ENCODE measurements around the gene GPR132.
A peak's percentile ranks its signal among the peaks of the same experiment; 100 is the strongest.
"Not testable (repeated sequence)": the region's sequence is repeated elsewhere in the genome, so short reads cannot be mapped to it uniquely, and the experiment has no call there.

GPR132 gene, protein sequence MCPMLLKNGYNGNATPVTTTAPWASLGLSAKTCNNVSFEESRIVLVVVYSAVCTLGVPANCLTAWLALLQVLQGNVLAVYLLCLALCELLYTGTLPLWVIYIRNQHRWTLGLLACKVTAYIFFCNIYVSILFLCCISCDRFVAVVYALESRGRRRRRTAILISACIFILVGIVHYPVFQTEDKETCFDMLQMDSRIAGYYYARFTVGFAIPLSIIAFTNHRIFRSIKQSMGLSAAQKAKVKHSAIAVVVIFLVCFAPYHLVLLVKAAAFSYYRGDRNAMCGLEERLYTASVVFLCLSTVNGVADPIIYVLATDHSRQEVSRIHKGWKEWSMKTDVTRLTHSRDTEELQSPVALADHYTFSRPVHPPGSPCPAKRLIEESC

DNA sequence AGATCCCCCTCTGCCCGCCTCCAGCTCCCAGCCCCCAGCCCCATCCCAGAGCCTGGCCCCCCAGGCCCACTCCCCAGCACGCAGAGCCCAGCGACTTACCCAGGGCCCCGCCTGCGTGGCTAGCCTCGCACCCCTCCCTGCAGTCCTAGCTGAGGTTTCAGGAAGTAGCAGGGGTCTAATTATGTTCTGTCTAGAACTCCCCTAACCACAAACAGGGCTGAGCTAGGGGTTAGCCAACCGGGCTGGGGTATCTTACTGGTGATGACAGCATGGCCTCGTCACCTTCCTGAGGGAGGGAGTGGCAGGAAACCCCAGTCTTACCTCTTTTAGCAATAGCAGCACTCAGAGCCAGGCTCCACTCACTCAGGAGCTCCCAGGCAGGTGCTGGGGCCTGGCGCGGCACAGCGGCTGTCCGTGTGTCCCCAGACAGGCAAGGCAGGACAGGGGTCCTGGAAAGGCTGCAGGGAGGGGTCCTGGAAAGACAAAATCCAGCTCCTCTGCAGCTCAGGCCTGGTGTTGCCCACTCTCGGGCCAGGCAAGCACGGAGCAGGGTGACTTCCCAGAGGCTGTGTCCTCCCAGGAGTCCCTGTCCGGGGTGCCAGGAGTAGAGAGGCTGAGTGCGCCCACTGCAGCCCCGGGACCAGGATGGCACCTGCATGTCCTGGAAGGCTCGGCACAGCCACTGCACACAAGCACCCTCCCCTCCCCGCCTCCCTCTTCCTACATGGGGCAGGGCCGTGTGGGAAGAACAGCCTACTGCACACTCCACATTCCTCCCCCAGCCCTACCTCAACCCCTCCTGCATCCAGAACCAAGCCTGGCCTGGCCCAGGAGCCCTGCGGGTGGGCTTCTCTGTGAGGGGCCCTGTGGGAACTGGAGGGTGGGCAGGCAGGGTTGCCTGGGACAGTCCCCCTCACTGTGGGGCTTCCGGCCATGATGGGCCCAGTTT, at the start of gene GPR132:
Gene GPR132, minus strand, starts transcription at position 151 of the 949 bp plus-strand sequence. CDS start 10,010 bp downstream, outside the sequence.
- peak; percentile 75 for DNase-seq

DNA sequence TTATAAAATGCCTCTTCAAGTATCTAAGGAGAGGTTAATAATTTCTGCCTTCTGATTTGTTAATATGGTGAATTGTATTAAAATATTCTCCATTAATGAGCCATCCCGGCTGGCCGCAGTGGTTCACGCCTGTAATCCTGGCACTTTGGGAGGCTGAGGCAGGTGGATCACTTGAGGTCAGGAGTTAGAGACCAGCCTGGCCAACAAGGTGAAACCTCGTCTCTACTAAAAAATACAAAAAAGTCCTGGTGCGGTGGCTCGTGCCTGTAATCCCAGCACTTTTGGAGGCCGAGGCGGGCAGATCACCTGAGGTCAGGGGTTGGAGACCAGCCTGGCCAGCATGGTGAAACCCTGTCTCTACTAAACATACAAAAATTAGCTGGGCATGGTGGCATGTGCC, 44.0 kb upstream of the GPR132 start:
- not testable (repeated sequence) for DNase-seq

DNA sequence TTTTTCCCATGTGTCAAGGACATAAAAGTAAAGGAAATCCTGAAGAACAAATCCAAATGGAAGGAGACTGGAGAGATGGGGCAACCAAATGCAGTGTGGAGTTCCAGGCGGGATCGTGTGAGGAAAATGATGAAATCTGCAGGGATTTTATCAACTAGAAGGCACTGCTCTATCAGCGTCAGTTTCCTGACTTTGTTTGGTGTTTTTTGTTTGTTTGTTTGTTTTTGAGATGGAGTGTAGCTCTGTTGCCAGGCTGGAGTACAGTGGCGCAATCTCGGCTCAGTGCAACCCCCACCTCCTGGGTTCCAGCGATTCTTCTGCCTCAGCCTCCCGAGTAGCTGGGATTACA, 43.3 kb upstream of the GPR132 start:
- DNase-seq: no peak

DNA sequence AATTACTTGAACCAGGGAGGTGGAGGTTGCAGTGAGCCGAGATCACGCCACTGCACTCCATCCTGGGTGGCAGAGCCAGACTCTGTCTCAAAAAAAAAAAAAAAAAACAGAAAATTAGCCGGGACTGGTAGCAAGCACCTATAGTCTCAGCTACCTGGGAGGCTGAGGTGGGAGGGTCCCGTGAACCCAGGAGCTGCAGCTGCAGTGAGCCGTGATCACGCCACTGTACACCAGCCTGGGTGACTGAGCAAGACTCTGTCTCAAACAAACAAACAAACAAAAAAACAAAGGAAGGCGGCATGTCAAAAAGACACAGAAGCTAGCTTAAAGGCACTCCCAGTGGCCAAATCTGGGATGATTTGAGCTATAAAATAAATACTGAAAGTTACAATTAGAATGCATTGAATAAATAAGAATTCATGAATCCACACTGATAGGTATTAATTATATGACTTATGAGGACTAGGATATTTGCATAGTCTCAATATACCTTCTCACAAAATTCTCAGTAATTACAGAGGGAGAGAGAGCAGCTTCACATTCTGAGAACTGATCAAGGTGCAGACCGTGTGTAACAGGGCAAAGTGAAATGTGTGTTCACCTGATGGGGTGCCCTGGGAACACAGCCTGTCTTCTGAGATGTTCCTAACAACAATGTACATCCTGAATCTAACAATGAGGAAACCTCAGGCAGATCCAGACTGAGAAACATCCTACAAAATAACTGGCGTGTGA, 42.7 kb upstream of the GPR132 start:
- no peak for DNase-seq

DNA sequence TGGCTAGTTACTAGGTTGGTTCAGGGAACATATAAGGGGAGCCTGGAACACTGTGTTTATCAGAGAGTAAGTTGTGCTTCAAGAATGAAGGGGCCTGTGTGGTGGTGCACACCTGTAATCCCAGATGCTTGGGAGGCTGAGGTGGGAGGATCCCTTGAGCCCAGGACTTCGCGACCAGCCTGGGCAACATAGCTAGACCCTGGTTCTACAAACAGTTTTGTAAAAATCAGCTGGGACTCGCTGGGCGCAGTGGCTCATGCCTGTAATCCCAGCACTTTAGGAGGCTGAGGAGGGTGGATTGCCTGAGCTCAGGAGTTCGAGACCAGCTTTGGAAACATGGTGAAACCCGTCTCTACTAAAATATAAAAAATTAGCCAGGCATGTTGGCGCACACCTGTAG, 42.1 kb upstream of the GPR132 start:
- DNase-seq: no peak

DNA sequence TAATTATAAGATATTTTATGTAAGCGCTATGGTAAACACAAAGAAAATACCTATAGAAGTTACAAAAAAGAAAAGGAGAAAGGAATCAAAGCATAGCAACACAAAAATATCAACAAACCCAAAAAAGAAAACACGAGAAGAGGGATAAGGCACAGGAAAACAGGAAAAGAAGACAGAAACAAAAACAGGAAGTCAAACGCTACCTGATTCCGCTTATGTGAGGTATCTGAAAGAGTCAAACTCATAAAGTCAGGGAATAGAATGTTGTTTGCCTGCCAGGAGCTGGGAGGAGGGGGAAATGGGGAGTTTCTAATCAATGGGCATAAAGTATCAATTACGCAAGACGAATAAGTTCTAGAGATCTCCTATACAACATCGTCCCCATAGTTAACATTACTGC, 39.9 kb upstream of the GPR132 start:
- no peak for DNase-seq

DNA sequence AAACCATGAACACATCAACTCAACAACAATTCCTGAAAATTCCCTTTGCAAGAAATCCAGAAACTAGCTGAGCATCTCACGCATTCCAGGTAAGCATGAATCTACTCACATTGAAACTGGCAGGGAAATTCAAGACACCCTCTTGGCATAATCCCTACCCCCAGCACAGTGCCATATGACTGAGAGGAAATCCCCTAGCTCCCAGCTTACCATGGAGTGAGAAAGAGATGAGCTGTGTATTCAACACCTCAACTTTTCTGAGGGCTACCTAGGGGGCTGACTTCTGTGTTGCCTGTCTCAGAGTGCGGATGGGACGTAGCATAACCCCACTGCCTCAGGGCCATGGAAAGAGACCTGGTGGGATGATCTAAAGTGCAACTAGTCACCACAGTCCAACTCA, 37.7 kb upstream of the GPR132 start:
- no peak for DNase-seq

DNA sequence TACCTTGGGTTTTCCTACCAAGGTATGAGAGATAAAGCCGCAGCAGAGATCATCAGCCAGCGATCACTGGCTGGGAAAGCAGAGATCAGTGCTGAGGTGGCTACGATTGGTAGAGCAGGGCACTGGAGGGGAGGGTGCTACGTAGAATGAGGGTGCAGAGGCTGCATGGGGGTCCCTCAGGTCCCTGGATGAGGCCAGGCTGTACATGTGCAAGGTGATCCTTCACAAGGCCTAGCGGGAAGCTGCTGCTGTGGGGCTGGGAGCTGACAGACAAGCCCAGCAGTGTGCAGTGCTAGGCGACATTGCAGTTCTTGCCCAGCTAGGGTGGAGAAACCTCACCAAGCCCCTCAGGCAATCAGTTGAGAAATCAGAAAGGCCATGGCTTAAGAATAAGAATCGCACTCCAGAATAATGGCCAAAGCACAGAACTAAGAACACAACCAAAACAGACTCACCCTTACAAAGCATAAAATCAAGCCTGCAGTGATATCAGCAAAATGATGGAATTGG, 37.2 kb upstream of the GPR132 start:
- DNase-seq: no peak

DNA sequence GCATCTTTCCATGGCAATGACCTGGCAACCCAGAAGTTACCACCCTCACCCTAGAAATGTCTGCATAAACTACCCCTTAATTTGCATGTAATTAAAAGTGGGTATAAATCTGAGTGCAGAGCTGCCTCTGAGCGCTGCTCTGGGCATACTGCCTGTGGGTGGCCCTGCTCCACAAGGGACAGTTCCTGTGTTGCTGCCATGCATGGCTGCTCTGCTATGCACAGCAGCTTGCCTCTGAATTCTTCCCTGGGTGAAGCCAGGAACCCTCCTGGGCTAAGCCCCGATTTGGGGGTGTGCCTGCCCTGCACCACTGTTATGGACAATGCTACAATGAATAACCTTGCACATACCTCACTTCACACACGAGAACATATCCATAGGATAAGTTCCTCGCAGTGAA, 35.7 kb upstream of the GPR132 start:
- no peak for DNase-seq

DNA sequence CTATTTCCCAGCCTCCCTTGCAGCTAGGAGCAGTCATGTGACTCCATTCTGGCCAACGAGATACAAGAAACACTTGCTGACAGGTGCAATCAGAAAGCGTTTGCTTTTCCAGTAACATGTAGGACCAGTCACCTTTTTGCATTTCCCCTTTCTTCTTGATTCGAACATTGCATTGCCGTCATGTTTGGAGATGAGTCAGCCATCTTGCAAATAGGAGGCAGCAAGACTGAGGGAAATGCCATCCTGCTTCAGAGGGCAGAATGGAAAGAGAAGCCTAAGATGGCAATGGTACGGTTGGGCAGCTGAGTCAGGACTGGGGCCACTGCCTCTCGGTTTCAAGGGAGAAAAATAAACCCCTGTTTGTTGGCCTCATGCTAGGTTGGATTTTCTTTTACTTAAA, 34.5 kb upstream of the GPR132 start:
- no peak for DNase-seq

DNA sequence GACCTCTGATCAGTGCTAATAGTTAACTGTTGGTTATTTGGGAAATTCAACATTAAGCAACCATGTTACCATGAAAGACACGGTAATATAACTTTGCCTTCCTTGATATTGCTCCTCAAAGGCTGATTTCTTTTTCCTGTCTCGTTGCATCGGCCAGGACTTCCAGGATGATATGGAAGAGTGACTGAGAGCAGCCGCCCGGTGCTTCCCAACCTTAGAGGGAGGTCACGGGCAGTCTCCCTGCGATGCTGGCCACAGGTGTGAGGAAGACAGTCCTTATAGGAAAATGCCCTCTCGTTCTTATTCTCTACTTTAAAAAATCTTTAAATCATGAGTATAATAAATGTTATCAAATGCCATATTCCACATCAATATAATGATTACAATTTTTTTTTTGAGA, 33.1 kb upstream of the GPR132 start:
- no peak for DNase-seq

DNA sequence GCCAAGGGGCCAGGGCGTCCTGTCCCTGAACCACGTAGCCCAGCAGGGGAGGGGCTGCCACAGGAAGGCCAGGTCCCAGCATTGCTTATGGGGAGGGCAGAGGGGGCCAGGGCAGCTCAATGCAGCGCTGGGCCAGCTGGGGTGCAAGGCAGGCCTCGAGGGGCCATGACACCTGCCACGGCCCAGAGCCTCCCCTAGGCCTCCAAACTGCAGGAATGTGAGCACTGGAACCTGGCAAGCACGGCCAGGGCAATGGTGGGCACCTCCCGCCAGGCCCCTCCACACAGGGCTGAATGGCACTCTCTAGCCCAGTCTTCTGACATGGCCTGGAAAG, 32.5 kb upstream of the GPR132 start:
- DNase-seq: no peak

DNA sequence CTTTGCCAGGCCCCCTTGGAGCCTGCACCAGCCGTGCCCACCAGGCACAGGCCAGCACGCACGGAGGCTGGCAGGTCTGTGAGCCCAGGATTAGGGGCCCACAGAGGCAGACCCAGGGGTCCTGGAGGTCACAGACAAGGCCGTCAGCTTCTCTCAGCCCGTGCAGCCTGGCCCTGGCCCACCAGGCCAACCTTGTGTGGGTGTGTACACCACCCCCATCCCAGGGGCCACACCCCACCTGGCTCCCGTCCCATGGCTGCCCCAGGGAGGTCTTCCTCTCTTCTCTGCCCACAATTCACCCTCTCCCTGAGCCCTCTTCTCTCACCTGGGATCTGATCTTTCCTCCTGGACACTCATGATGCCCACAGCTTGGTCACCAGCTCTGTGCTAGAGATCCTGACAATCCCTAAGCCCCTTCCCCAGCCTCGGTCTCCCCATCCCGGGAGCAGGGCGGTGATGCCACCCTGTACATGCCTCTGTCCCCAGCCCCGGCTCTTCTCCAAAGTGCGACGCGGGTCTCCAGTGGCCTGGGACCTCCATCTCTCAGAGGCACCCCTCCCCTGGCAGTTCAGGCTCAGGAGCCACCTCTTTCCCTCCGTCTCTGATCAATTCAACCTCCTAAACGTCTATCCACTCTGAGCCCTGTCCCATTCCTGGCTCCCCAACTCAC, 31.1 kb upstream of the GPR132 start:
- DNase-seq: no peak

DNA sequence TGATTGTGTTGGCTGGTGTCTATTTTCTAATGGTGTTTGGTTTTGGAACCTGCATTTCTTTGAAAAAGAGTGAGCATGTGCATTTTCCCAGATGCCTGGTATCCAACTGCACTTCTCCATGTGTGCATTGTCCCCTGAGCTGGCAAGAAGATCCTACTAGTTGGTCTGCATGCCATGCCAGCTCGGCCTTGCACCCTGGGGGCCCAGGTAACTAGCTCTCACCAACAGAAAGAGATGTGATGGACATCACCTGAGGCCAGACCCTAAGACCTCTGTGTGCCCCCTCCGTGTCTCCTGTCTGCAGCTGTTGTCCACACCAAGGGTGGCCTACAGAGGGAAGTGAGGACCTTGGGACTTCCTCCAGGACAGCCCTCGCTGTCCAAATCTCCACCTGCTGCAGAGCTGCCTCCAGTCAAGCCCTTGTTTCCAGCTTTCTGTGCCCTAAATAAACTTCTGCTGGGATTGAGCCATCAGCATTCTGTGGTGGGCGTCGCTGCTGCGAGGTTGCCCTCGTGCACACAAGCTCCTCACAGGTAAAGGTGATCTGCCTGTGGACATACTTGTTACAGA, 30.1 kb upstream of the GPR132 start:
- DNase-seq: no peak

DNA sequence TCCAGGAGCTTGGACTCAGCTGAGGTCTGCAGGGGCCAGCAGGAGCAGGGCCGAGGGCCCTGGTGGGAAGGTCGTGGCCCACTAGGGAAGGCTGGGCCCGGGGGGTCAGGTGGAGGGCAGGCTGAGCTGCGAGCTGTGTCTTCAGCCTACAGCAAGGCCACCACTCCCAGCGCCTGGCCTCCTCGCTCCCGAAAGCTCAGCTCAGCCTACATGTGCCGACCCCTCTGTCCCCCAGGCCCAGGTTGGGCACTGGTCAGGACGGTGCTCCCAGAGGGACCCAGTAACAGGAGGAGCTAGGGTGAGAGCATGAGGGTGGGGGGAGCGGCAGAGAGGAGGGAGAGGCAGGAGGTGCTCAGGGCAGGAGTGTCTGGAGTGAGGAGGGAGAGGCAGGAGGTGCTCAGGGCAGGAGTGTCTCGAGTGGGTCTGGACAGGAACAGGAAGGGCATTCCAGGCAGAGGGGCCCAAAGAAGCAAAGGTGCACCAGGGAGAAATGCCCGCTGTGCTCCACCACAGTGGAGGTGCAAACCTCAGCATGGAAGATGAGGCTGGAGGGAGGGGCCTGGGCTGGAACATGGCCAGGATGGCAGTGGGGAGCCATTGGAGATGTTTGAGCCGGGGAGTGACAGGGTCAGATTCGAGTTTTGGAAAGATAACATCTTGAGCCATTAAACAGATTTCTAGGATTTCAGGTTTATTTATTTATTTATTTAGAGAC, 29.1 kb upstream of the GPR132 start:
- no peak for DNase-seq

DNA sequence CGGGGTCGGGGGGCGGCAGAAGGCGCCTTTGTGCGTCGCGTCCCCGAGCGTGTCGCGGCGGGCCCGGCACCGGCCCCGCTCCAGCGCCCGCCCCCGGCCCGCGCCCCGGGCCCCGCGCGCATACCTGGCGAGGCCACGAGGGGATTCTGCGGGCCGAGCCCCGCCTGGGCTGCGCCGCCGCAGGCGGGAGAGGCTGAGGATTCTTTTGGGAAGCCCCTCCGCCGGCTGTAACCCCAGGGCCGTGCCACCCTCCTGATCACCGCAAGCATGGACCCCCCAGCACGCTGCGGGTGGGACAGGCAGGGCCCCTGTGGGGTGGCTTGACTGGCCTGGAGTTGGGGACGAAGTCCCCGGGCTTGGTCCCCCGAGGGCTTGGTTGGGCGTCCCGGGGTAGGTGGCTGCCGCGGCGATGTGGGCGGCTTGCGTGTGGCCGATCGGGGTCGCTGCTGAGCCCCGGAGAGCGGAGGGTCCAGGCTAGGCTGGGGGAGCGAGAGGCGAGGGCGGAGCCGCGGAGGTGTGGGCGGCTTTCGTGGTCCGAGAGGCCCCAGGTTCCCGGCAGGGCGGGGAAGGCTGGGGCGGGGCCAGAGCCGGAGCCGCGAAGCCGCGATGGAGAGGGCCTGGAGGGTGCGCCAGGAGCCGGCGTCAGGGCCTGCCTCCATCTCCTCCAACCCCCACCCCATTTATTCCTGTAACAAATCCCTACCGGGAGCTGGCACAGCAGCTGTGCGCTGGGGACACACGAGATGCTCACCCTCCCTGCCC, 28.4 kb upstream of the GPR132 start:
- DNase-seq: peak; percentile 73

DNA sequence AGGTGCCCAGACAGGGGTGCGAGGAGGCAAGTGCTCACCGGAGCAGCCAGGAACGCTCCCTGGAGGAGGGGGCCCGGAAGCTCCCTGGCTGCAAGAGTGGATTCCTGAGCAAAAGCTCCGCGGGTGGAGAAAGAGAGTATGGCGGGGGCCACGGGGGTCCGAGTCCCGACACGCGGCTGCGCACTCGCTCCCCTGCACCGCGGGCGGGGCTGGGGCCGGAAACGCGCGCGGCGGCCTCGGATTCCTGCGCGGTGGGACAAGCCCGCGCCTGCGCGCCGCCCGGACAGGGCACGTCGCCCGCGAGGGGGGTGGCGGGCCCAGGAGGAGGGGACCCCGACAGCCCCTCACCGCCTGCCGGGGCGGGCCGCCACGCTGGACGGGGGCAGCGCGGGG, 27.8 kb upstream of the GPR132 start:
- peak; percentile 70 for DNase-seq

DNA sequence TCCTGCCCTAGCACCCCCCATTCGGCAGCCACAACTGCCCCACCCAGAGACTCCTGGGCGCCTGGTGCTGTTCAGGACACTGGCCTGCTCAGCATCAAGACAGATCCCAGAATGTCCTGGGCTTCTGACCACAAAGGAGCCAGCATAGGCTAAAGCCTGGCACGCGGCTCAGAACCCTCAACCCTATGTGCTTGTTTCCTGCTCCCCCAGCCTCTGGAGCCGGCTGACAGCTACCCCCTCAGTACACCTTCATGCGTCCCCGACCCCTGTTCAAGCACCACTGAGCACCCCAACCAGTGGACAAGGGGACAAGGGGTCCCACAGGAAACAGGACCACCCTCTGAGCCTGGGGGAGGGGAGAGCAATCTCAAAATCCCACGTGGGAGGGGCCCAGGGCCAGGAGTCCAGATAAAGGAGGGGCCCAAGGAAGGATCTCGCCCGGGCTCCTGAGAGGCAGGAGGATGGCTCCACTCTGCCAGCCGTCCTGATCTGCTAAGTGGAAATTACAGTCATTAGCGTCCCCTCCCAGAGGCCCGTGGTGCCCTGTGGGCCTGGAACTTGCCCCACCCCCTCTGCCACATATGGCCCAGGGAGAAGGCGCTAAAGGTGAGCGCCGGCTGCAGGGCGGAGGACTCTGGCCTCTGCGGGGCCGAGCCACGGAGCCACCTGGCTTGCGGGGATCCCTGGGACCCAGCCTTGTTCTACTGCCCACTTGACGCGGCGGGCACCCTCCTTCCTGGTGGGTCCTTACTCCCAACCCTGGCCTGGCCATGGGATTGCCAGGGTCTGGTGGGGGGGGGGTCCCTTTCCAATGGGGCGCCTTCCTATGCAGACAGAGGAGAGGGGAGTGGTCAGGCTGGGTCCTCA, 27.2 kb upstream of the GPR132 start:
- DNase-seq: no peak

DNA sequence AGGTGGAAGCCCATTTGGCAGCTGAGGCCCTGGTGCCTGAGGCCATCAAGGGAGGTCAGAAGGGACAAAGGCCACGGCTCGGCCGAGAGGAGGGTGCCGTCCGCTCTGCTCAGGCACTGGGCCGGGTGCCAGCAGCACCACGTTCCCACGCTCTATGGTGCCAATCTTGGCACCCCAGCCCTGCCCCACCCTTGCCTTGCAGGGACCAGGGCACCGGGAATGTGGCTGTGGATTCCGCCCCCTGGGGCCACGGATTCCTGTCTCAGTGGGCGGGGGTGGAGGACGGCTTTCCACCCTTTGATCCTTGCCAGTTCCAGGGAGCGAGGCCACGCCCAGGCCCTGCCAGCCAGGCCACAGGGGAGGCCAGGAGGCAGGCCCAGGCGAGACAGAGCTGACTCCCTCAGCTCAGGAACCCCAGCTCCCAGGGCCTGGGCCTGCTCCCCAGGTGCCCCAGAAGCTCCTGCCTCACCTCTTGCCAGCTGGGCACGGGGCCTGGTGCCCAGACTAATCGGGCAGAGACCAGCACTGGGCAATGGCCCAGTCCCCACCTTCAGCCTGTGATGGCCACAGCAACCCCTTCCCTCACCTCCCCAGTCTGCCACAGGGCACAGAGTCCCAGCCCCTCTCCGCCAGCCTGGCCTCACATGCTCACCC, 26.4 kb upstream of the GPR132 start:
- DNase-seq: no peak

Measured in activated CD4-positive, CD25-positive, alpha-beta regulatory T cell treated with anti-CD3 and anti-CD28 coated beads, Interleukin-2, amount 50 U/mL, for 72 hours (primary cell).